ENCODE results near the gene ADAMTSL2. TPM values are rescaled to one million over a fixed set of nuclear protein-coding genes. Genes with fewer than 3 reads are reported as not detected.

ADAMTSL2 gene
- total RNA-seq, 1 experiment from 2014 or later: not detected

- BruUV-seq (replicated peaks): no TSS peak
- Mint-ChIP-seq H3K36me3 (ENCODE audit: insufficient read depth, unreplicated experiment) (no peaks in the 10 kb centered on the region), H3K9me3 (ENCODE audit: unreplicated experiment) (no peaks in the 10 kb centered on the region), H3K27ac (ENCODE audit: low read depth, unreplicated experiment) (no peak overlapping the region), H3K4me1 (ENCODE audit: insufficient read depth, unreplicated experiment) (no peaks in the 10 kb centered on the region), H3K4me3 (ENCODE audit: unreplicated experiment) (no peak overlapping the region), H3K27me3 (ENCODE audit: insufficient read depth, unreplicated experiment) (peaks cover 90% of the 10 kb centered on the region)
- CTCF ChIA-PET: no interaction called here
- POLR2A ChIA-PET: no interaction called here
- no peak for DNase-seq (ENCODE audit: unreplicated experiment)
- intact Hi-C loops (cut with micrococcal nuclease): no loop called here
- no peak for TF ChIP-seq CTCF (IDR thresholded peaks at IDR 0.05; ENCODE audit: unreplicated experiment)
Observed at GRCh38 chr9:133614678-133615077, 80.2 kb downstream of the ADAMTSL2 start.

- H3K36me3 Mint-ChIP-seq (ENCODE audit: insufficient read depth, unreplicated experiment): no peaks in the 10 kb centered on the region
- H3K27me3 Mint-ChIP-seq (ENCODE audit: insufficient read depth, unreplicated experiment): peaks cover 90% of the 10 kb centered on the region
- H3K27ac Mint-ChIP-seq (ENCODE audit: low read depth, unreplicated experiment): no peak overlapping the region
- BruUV-seq (replicated peaks): no TSS peak
- intact Hi-C loops (cut with micrococcal nuclease): no loop called here
- no peak for TF ChIP-seq CTCF (IDR thresholded peaks at IDR 0.05; ENCODE audit: unreplicated experiment)
- H3K9me3 Mint-ChIP-seq (ENCODE audit: unreplicated experiment): no peaks in the 10 kb centered on the region
- no peak for DNase-seq (ENCODE audit: unreplicated experiment)
- H3K4me3 Mint-ChIP-seq (ENCODE audit: unreplicated experiment): no peak overlapping the region
- POLR2A ChIA-PET: no interaction called here
- CTCF ChIA-PET: interaction anchor here (0.7 kb wide), 1 partner anchor 65 kb away, joined by 3 read pairs; no protein-coding TSS in a partner anchor
- no peaks in the 10 kb centered on the region for H3K4me1 Mint-ChIP-seq (ENCODE audit: insufficient read depth, unreplicated experiment)
Observed at GRCh38 chr9:133615186-133615585, 80.7 kb downstream of the ADAMTSL2 start.

DNA sequence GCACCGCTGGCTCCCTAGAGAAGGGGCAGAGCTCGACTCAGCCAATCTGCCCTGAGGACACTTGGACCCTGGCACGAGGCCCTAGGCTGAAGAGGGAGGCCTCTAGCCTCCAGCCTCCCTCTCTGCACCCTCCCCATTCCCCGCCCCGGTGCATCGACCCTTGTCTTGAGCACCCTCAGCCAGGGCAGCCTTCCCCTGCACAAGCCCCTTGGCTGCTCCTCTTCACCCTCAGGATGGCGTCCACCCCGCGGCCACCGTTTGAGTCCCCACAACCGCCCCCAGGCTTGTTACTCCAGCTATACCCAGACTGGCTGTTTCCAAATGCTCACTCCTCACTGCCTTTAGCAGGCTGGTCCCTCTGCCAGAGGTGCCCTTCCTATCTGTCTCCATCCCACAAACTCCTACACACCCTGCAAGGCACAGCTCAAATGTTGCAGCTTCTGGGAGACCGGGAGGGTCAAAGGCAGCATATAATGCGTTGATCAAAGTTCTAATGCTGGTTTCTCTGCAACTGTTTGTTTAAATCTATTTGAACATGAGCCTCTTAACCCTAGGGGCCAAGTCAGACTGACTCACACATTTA is 81.2 kb downstream of the ADAMTSL2 start:
- no peaks in the 10 kb centered on the region for H3K4me1 Mint-ChIP-seq (ENCODE audit: insufficient read depth, unreplicated experiment)

More for the DNA sequence above, 81.2 kb downstream of the ADAMTSL2 start:
- Mint-ChIP-seq H3K27ac (ENCODE audit: low read depth, unreplicated experiment) (no peak overlapping the region), H3K4me3 (ENCODE audit: unreplicated experiment) (no peak overlapping the region), H3K27me3 (ENCODE audit: insufficient read depth, unreplicated experiment) (peaks cover 90% of the 10 kb centered on the region), H3K9me3 (ENCODE audit: unreplicated experiment) (no peaks in the 10 kb centered on the region), H3K36me3 (ENCODE audit: insufficient read depth, unreplicated experiment) (no peaks in the 10 kb centered on the region)
- intact Hi-C loops (cut with micrococcal nuclease): no loop called here
- no peak for TF ChIP-seq CTCF (IDR thresholded peaks at IDR 0.05; ENCODE audit: unreplicated experiment)
- ChIA-PET POLR2A (no interaction called here), CTCF (interaction anchor here (0.7 kb wide), 1 partner anchor 65 kb away, joined by 3 read pairs; no protein-coding TSS in a partner anchor)
- BruUV-seq (replicated peaks): no TSS peak
- no peak for DNase-seq (ENCODE audit: unreplicated experiment)

All from MCF 10A (cell line).